Measurements from ENCODE around the gene PSAP.

DNA sequence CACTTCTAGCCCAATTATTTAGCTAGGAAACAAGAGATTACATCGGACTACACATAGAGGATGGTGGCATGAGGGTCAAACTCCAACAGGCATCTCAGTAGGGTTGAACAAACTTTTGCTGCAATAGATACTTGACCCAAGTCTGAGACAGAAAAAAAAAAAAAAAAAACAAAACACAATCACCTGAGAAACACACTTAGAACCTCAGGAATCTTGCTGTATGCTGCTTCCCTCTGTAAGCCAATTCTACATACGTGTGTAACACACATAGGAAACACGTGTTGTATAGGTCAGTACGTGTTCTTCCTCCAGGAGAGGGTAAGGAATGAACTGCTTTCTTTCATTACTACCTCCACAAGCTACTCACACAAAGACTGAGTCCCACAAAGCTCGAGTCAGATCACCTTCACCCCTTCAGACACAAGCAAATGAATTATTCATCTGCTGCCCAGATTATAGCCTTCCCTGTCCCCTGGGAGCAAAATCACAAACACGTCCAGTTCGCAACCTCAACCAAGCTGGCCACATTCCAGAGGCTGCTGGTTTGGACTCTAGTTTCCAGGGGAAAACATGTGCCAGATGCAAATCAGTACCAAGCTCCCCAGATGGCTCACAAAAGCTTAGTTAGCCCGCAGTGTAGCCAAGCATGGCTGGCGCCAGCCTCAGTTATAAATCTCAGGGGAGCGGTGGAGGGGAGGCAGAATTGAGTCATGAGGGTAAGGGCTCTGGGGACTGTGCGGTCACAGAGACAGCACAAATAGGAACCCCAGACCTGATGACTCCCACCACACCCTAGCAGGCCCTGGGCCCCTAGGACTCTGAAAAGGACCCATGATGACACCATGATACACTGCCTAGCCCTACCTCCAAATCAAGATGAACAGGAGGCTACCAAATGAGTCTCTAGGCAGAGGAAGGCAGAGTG, 15.1 kb downstream of the PSAP start:
- TF ChIP-seq TAF1 (IDR thresholded peaks at IDR 0.05; ENCODE audit: low read depth) (no peak), POLR2AphosphoS5 (IDR thresholded peaks at IDR 0.05) (no peak), EZH2 (IDR thresholded peaks at IDR 0.05; ENCODE audit: borderline replicate concordance, insufficient read depth, low read length, poor library complexity, severe bottlenecking) (no peak), EP300 (conservative IDR thresholded peaks at IDR 0.05; ENCODE audit: poor library complexity, severe bottlenecking) (no peak), RAD21 (conservative IDR thresholded peaks at IDR 0.05) (no peak)
- TF ChIP-seq, protein P1, sequence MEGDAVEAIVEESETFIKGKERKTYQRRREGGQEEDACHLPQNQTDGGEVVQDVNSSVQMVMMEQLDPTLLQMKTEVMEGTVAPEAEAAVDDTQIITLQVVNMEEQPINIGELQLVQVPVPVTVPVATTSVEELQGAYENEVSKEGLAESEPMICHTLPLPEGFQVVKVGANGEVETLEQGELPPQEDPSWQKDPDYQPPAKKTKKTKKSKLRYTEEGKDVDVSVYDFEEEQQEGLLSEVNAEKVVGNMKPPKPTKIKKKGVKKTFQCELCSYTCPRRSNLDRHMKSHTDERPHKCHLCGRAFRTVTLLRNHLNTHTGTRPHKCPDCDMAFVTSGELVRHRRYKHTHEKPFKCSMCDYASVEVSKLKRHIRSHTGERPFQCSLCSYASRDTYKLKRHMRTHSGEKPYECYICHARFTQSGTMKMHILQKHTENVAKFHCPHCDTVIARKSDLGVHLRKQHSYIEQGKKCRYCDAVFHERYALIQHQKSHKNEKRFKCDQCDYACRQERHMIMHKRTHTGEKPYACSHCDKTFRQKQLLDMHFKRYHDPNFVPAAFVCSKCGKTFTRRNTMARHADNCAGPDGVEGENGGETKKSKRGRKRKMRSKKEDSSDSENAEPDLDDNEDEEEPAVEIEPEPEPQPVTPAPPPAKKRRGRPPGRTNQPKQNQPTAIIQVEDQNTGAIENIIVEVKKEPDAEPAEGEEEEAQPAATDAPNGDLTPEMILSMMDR (IDR thresholded peaks at IDR 0.05; ENCODE audit: poor library complexity, severe bottlenecking) = no peak
- TF ChIP-seq, protein P2, sequence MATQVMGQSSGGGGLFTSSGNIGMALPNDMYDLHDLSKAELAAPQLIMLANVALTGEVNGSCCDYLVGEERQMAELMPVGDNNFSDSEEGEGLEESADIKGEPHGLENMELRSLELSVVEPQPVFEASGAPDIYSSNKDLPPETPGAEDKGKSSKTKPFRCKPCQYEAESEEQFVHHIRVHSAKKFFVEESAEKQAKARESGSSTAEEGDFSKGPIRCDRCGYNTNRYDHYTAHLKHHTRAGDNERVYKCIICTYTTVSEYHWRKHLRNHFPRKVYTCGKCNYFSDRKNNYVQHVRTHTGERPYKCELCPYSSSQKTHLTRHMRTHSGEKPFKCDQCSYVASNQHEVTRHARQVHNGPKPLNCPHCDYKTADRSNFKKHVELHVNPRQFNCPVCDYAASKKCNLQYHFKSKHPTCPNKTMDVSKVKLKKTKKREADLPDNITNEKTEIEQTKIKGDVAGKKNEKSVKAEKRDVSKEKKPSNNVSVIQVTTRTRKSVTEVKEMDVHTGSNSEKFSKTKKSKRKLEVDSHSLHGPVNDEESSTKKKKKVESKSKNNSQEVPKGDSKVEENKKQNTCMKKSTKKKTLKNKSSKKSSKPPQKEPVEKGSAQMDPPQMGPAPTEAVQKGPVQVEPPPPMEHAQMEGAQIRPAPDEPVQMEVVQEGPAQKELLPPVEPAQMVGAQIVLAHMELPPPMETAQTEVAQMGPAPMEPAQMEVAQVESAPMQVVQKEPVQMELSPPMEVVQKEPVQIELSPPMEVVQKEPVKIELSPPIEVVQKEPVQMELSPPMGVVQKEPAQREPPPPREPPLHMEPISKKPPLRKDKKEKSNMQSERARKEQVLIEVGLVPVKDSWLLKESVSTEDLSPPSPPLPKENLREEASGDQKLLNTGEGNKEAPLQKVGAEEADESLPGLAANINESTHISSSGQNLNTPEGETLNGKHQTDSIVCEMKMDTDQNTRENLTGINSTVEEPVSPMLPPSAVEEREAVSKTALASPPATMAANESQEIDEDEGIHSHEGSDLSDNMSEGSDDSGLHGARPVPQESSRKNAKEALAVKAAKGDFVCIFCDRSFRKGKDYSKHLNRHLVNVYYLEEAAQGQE (IDR thresholded peaks at IDR 0.05; ENCODE audit: borderline replicate concordance) = no peak

Measured in neural cell (in vitro differentiated cells).